ENCODE data around the gene CTXND1.

The CTXND1 gene

GRCh38 chr15:80176443-80176842 is 75.6 kb downstream of the CTXND1 start:
- WGBS, 2 experiments: 80% methylated on average over 6 of the region's 6 CpGs
- Histone ChIP-seq H3K27ac (ENCODE audit: insufficient read depth, low read depth, low read length, poor library complexity, severe bottlenecking) (no peak overlapping the region), H3K36me3 (ENCODE audit: control insufficient read depth, insufficient read depth, low read length) (no peaks in the 10 kb centered on the region), H3K4me3 (ENCODE audit: insufficient read depth, low read depth, low read length) (no peak overlapping the region), H3K27me3 (ENCODE audit: control insufficient read depth, insufficient read depth, low read length, poor library complexity, severe bottlenecking) (no peaks in the 10 kb centered on the region), H3K9me3 (ENCODE audit: control insufficient read depth, low read length) (no peaks in the 10 kb centered on the region), H3K4me1 (ENCODE audit: control insufficient read depth, insufficient read depth, low read length) (no peaks in the 10 kb centered on the region)

- no peak overlapping the region for H3K27ac ChIP-seq (ENCODE audit: insufficient read depth, low read depth, low read length, poor library complexity, severe bottlenecking)
- no peaks in the 10 kb centered on the region for H3K27me3 ChIP-seq (ENCODE audit: control insufficient read depth, insufficient read depth, low read length, poor library complexity, severe bottlenecking)
- no peaks in the 10 kb centered on the region for H3K36me3 ChIP-seq (ENCODE audit: control insufficient read depth, insufficient read depth, low read length)
- H3K4me3 ChIP-seq (ENCODE audit: insufficient read depth, low read depth, low read length): no peak overlapping the region
- no peaks in the 10 kb centered on the region for H3K9me3 ChIP-seq (ENCODE audit: control insufficient read depth, low read length)
- 95 to 96% methylated on average over 9 of the region's 9 CpGs for WGBS, 2 experiments
- no peaks in the 10 kb centered on the region for H3K4me1 ChIP-seq (ENCODE audit: control insufficient read depth, insufficient read depth, low read length)
Measured at GRCh38 chr15:80175436-80175835, 76.6 kb downstream of the CTXND1 start.

GRCh38 chr15:80174017-80174746 is 77.8 kb downstream of the CTXND1 start:
- H3K4me3 ChIP-seq (ENCODE audit: insufficient read depth, low read depth, low read length): no peak overlapping the region
- H3K36me3 ChIP-seq (ENCODE audit: control insufficient read depth, insufficient read depth, low read length): no peaks in the 10 kb centered on the region
- H3K27me3 ChIP-seq (ENCODE audit: control insufficient read depth, insufficient read depth, low read length, poor library complexity, severe bottlenecking): no peaks in the 10 kb centered on the region
- H3K9me3 ChIP-seq (ENCODE audit: control insufficient read depth, low read length): no peaks in the 10 kb centered on the region
- no peaks in the 10 kb centered on the region for H3K4me1 ChIP-seq (ENCODE audit: control insufficient read depth, insufficient read depth, low read length)
- no peak overlapping the region for H3K27ac ChIP-seq (ENCODE audit: insufficient read depth, low read depth, low read length, poor library complexity, severe bottlenecking)
- 89 to 90% methylated on average over 11 of the region's 11 CpGs for WGBS, 2 experiments

GRCh38 chr15:80173022-80173759 is 78.8 kb downstream of the CTXND1 start:
- no peak overlapping the region for H3K4me3 ChIP-seq (ENCODE audit: insufficient read depth, low read depth, low read length)
- WGBS, 2 experiments: 74% methylated on average over 10 of the region's 10 CpGs
- H3K27me3 ChIP-seq (ENCODE audit: control insufficient read depth, insufficient read depth, low read length, poor library complexity, severe bottlenecking): no peaks in the 10 kb centered on the region
- no peak overlapping the region for H3K27ac ChIP-seq (ENCODE audit: insufficient read depth, low read depth, low read length, poor library complexity, severe bottlenecking)
- no peaks in the 10 kb centered on the region for H3K4me1 ChIP-seq (ENCODE audit: control insufficient read depth, insufficient read depth, low read length)
- no peaks in the 10 kb centered on the region for H3K9me3 ChIP-seq (ENCODE audit: control insufficient read depth, low read length)
- no peaks in the 10 kb centered on the region for H3K36me3 ChIP-seq (ENCODE audit: control insufficient read depth, insufficient read depth, low read length)

- Histone ChIP-seq H3K4me3 (ENCODE audit: insufficient read depth, low read depth, low read length) (no peak overlapping the region), H3K36me3 (ENCODE audit: control insufficient read depth, insufficient read depth, low read length) (no peaks in the 10 kb centered on the region), H3K27me3 (ENCODE audit: control insufficient read depth, insufficient read depth, low read length, poor library complexity, severe bottlenecking) (no peaks in the 10 kb centered on the region), H3K27ac (ENCODE audit: insufficient read depth, low read depth, low read length, poor library complexity, severe bottlenecking) (no peak overlapping the region), H3K4me1 (ENCODE audit: control insufficient read depth, insufficient read depth, low read length) (no peaks in the 10 kb centered on the region), H3K9me3 (ENCODE audit: control insufficient read depth, low read length) (no peaks in the 10 kb centered on the region)
- 78 to 83% methylated on average over 8 of the region's 8 CpGs for whole genome bisulfite sequencing, 2 experiments
Measured at GRCh38 chr15:80172401-80172800, 79.6 kb downstream of the CTXND1 start.

GRCh38 chr15:80171787-80172186 is 80.2 kb downstream of the CTXND1 start:
- Histone ChIP-seq H3K27me3 (ENCODE audit: control insufficient read depth, insufficient read depth, low read length, poor library complexity, severe bottlenecking) (no peaks in the 10 kb centered on the region), H3K36me3 (ENCODE audit: control insufficient read depth, insufficient read depth, low read length) (no peaks in the 10 kb centered on the region), H3K27ac (ENCODE audit: insufficient read depth, low read depth, low read length, poor library complexity, severe bottlenecking) (no peak overlapping the region), H3K9me3 (ENCODE audit: control insufficient read depth, low read length) (no peaks in the 10 kb centered on the region), H3K4me1 (ENCODE audit: control insufficient read depth, insufficient read depth, low read length) (no peaks in the 10 kb centered on the region), H3K4me3 (ENCODE audit: insufficient read depth, low read depth, low read length) (no peak overlapping the region)
- WGBS, 2 experiments: 75 to 83% methylated on average over 4 of the region's 4 CpGs

- H3K27me3 ChIP-seq (ENCODE audit: control insufficient read depth, insufficient read depth, low read length, poor library complexity, severe bottlenecking): no peaks in the 10 kb centered on the region
- no peak overlapping the region for H3K27ac ChIP-seq (ENCODE audit: insufficient read depth, low read depth, low read length, poor library complexity, severe bottlenecking)
- no peaks in the 10 kb centered on the region for H3K4me1 ChIP-seq (ENCODE audit: control insufficient read depth, insufficient read depth, low read length)
- 100% methylated on average over 1 to 2 of the region's 2 CpGs for WGBS, 2 experiments
- no peaks in the 10 kb centered on the region for H3K36me3 ChIP-seq (ENCODE audit: control insufficient read depth, insufficient read depth, low read length)
- H3K4me3 ChIP-seq (ENCODE audit: insufficient read depth, low read depth, low read length): no peak overlapping the region
- H3K9me3 ChIP-seq (ENCODE audit: control insufficient read depth, low read length): no peaks in the 10 kb centered on the region
Measured at GRCh38 chr15:80170596-80170995, 81.4 kb downstream of the CTXND1 start.

- Histone ChIP-seq H3K4me1 (ENCODE audit: control insufficient read depth, insufficient read depth, low read length) (no peaks in the 10 kb centered on the region), H3K27me3 (ENCODE audit: control insufficient read depth, insufficient read depth, low read length, poor library complexity, severe bottlenecking) (no peaks in the 10 kb centered on the region), H3K27ac (ENCODE audit: insufficient read depth, low read depth, low read length, poor library complexity, severe bottlenecking) (no peak overlapping the region), H3K4me3 (ENCODE audit: insufficient read depth, low read depth, low read length) (no peak overlapping the region), H3K36me3 (ENCODE audit: control insufficient read depth, insufficient read depth, low read length) (no peaks in the 10 kb centered on the region), H3K9me3 (ENCODE audit: control insufficient read depth, low read length) (no peaks in the 10 kb centered on the region)
- 94 to 96% methylated on average over 12 of the region's 12 CpGs for WGBS, 2 experiments
Measured at GRCh38 chr15:80169768-80170357, 82.2 kb downstream of the CTXND1 start.

- 80 to 83% methylated on average over 5 of the region's 5 CpGs for WGBS, 2 experiments
- Histone ChIP-seq H3K27ac (ENCODE audit: insufficient read depth, low read depth, low read length, poor library complexity, severe bottlenecking) (no peak overlapping the region), H3K4me3 (ENCODE audit: insufficient read depth, low read depth, low read length) (no peak overlapping the region), H3K9me3 (ENCODE audit: control insufficient read depth, low read length) (no peaks in the 10 kb centered on the region), H3K27me3 (ENCODE audit: control insufficient read depth, insufficient read depth, low read length, poor library complexity, severe bottlenecking) (no peaks in the 10 kb centered on the region), H3K36me3 (ENCODE audit: control insufficient read depth, insufficient read depth, low read length) (no peaks in the 10 kb centered on the region), H3K4me1 (ENCODE audit: control insufficient read depth, insufficient read depth, low read length) (no peaks in the 10 kb centered on the region)
Measured at GRCh38 chr15:80168421-80168820, 83.6 kb downstream of the CTXND1 start.

- Histone ChIP-seq H3K9me3 (ENCODE audit: control insufficient read depth, low read length) (no peaks in the 10 kb centered on the region), H3K4me1 (ENCODE audit: control insufficient read depth, insufficient read depth, low read length) (no peaks in the 10 kb centered on the region), H3K27ac (ENCODE audit: insufficient read depth, low read depth, low read length, poor library complexity, severe bottlenecking) (no peak overlapping the region), H3K27me3 (ENCODE audit: control insufficient read depth, insufficient read depth, low read length, poor library complexity, severe bottlenecking) (no peaks in the 10 kb centered on the region), H3K4me3 (ENCODE audit: insufficient read depth, low read depth, low read length) (no peak overlapping the region), H3K36me3 (ENCODE audit: control insufficient read depth, insufficient read depth, low read length) (no peaks in the 10 kb centered on the region)
- 95 to 97% methylated on average over 8 of the region's 8 CpGs for WGBS, 2 experiments
Measured at GRCh38 chr15:80167936-80168335, 84.1 kb downstream of the CTXND1 start.
